LNCAP (cell line): ENCODE results near the gene ELMOD1.

Experiments
- CTCF ChIP-seq: fragments of 450-650 bp; IDR thresholded peaks from 2 replicates; pipeline ENCODE4 v1.5.1; 2017; ENCODE audit warnings: mild to moderate bottlenecking

ELMOD1 gene

GRCh38 chr11:107659310-107659709 is 68.4 kb downstream of the ELMOD1 start:
- TF ChIP-seq CTCF, result no peak

- no peak for TF ChIP-seq CTCF
Observed at GRCh38 chr11:107660066-107660465, 69.1 kb downstream of the ELMOD1 start.

DNA sequence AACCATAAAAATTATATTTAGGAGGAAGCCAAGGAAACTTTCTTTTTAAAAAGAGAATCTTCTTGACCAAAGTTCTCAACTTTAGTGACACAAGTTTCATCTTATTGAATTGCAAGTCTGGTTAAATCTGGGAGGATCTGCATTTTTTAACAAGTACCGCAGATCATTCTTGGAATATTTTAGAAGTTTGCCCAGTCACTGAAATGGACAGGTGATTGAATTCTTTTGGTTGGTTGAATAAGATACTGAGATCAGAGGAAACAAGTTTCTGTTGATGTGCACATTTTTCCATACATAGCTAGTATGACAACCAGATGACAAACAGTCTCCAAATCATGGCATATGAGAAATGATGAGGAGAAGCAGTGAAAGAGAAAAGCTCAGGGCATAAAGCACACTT is 70.7 kb downstream of the ELMOD1 start:
- no peak for TF ChIP-seq CTCF

DNA sequence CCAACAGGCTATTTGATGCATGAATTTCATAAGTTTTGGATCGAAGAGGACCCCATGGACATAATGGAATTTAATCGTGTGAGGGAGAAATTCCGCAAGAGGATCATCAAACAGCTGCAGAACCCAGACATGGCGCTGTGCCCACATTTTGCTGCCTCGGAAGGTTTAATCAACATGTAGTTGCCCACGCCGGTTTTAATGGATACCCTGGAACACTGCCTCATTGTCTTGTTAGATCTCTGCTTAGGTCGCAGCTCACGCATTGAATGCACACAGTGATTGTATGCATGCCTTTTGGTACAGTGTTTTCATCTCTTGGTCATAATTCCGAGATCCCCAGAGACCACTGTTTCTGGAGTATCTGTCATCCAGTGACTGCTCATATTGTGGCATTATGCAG is 74.1 kb downstream of the ELMOD1 start:
- no peak for TF ChIP-seq CTCF

- TF ChIP-seq CTCF, result no peak
Observed at GRCh38 chr11:107666911-107667613, 76.1 kb downstream of the ELMOD1 start.

GRCh38 chr11:107669191-107669740 is 78.3 kb downstream of the ELMOD1 start:
- no peak for TF ChIP-seq CTCF

- TF ChIP-seq CTCF, result no peak
Observed at GRCh38 chr11:107669893-107670601, 79.1 kb downstream of the ELMOD1 start.
